NCI-H460 (cell line): ENCODE measurements around the gene HS3ST3A1. TPM values are rescaled to one million over a fixed set of nuclear protein-coding genes. Genes with fewer than 3 reads are reported as not detected.
"Not testable (repeated sequence)": the region's sequence is repeated elsewhere in the genome, so short reads cannot be mapped to it uniquely, and the experiment has no call there.

ENCODE experiments used
- DNase-seq: peaks from one replicate; pipeline ENCODE4 v3.0.0-alpha.2; 2016; ENCODE audit warnings: low read depth; ENCODE audit errors: extremely low read depth
- total RNA-seq: library from RNA; depleted of rRNA; stranded (reverse); fragments of >200 nt; shearing (Covaris generic); gene quantifications from 2 replicates; pipeline ENCODE4 v1.2.3, GENCODE V29; 2014

Gene HS3ST3A1
- total RNA-seq, 1 experiment from 2014 or later = 9.0 TPM

GRCh38 chr17:13498184-13498583 is 103.5 kb downstream of the HS3ST3A1 start:
- DNase-seq = no peak

- not testable (repeated sequence) for DNase-seq
Observed at GRCh38 chr17:13496553-13497056, 105.1 kb downstream of the HS3ST3A1 start.

DNA sequence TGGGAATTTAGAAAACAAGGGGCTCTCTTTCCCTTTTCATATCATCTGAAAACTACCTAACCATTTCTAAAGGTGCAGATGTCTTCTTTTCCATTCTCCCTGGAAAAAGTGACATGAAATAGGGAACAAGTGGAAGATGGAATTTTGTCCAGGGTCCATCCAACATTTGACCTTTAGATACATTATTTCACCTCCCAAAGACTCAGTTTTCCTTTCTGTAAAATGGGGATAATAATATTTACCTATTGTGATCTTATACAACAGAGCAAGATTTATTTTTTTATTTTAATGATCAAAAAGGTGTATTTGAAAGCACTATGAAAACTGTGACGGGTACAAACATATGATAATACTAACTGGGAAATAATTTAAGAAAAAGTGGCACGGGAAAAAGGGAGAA is 106.3 kb downstream of the HS3ST3A1 start:
- DNase-seq = no peak

GRCh38 chr17:13492737-13493122 is 109.0 kb downstream of the HS3ST3A1 start:
- no peak for DNase-seq

- DNase-seq = no peak
Observed at GRCh38 chr17:13491916-13492736, 109.6 kb downstream of the HS3ST3A1 start.

DNA sequence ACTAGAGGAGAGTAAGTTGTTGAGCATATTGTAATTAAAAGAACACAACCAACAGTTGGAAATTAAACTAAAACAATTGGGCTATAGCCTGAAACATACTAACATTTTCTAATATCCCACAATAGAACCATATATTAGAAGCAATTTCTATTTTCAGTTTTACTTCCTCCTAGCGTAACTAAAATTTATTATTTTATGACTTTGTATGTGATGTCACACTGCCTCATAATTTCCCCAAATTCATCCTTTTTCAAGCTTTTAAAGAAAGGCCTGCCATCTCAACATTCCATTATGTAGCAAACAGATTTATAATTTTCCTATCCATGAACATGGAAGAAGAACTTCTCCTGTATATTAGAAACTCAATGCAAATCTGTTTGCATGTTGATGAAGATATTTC is 110.2 kb downstream of the HS3ST3A1 start:
- DNase-seq = no peak

DNA sequence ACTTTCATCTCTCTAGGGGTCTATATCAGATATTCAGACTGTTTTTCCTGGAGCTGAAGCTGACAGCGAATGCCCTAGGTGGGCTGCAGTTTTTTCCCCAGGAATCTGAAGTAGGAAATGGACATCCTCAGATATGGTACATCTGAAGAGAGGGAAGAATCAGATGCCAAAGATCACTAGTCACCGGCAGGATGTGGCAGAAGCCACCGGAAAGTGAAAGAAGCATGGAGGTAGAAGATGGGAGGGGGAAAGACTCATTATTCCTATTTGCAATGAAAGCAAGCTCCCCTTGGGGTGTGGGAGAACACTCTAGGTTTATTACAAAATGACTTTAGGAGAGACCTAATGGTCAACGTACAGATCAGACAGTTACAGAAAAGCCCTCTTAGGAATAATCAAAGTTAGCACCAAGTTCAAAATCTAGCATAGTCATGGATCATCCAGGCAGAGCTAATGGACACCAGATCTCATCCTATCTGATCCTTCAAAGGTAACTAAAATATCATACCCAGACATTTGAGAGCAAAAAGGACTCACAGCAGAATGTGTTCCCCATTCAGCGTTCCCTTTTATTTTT is 110.7 kb downstream of the HS3ST3A1 start:
- no peak for DNase-seq

- DNase-seq = no peak
Observed at GRCh38 chr17:13490427-13490826, 111.3 kb downstream of the HS3ST3A1 start.

DNA sequence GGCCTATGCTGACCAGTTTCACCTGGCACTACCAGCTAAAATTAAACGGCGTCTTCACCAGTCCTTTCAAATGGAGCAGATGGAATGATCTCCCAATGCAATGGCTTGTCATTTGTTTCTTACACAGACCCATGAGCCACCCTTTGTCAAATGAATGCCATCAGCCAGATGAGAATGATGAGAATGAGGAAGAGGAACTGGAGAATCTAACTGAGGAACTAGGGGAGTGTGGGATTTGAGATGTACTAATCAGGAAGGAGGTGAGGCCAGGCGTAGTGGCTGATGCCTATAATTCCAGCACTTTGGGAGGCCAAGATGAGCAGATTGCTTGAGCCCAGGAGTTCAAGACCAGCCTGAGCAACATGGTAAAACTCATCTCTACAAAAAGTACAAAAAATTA is 116.4 kb downstream of the HS3ST3A1 start:
- no peak for DNase-seq

- DNase-seq = no peak
Observed at GRCh38 chr17:13484020-13484419, 117.7 kb downstream of the HS3ST3A1 start.

DNA sequence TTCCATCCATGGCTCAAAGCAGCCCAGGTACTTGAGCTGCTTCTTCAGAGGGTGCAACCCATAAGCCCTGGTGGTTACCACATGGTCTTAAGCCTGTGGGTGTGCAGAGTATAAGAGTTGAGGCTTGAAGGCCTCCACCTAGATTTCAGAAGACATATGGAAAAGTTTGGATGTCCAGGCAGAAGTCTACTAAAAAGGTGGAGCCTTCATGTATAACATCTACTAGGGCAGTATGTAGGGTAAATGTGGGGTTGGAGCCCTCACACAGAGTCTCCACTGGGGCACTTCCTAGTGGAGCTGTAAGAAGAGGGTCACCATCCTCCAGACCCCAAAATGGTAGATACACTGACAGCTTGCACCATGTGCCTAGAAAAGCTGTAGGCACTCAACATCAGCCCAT is 120.9 kb downstream of the HS3ST3A1 start:
- DNase-seq = no peak

DNA sequence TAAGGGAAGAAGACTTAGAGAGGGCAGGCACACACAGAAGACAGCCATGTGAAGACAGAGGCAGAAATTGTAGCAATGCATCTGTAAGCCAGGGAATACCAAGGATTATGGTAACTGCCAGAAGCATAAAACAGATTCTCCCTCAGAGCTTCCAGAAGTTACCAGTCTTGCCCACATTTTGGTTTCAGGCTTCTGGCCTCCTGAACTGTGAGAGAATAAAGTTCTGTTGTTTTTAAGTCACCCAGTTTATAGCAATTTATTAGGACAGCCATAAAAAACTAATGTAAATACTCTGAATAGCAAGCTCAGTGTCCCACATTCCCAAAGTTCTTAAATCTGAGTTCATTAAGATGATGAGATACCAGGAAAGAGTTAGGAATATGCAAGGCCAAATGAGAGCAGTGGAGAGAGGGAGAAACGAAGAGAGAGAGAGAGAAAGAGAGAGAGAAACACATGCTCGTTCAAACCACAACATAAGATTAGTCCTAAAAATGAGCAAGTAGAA is 123.4 kb downstream of the HS3ST3A1 start:
- DNase-seq = no peak

GRCh38 chr17:13477180-13477611 is 124.5 kb downstream of the HS3ST3A1 start:
- DNase-seq = no peak

GRCh38 chr17:13476720-13477119 is 125.0 kb downstream of the HS3ST3A1 start:
- no peak for DNase-seq

GRCh38 chr17:13475574-13476223 is 126.0 kb downstream of the HS3ST3A1 start:
- no peak for DNase-seq

DNA sequence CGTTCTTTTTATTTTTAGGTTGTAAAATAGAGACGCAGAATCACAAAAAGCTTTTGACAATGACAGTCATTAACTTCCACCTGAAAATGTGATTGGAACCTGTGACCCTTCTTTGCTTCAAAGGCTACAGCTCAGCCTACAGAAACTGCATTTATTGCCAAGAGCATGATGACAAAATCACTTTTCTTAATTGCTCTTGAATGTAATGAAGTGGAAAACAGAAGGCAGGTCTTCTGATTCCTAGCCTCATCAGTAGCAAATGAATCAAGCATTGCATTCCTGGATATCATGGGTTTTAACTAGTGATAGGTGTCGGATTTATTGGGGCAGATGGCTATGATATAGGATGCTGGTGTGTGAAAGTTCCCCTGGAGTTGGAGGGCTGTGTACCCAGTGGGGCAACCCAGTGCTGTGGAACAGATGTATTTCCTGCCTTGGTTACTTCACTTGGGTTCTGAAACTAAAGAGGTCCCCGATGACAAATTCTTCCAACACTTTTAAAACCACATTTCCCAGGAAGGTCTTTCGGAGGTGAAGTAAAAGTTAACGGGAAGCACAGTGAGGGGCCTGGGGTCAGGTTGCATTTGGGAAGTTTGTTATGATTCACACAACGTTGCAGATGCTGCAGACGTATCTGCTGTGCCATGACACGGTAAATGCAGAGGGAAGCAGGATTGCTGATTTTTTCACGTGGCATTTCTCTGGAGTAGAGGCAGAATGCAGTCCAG is 127.5 kb downstream of the HS3ST3A1 start:
- no peak for DNase-seq

- DNase-seq = no peak
Observed at GRCh38 chr17:13465678-13466077, 136.1 kb downstream of the HS3ST3A1 start.

- DNase-seq = no peak
Observed at GRCh38 chr17:13462673-13463124, 139.0 kb downstream of the HS3ST3A1 start.

- DNase-seq = no peak
Observed at GRCh38 chr17:13462146-13462545, 139.6 kb downstream of the HS3ST3A1 start.

DNA sequence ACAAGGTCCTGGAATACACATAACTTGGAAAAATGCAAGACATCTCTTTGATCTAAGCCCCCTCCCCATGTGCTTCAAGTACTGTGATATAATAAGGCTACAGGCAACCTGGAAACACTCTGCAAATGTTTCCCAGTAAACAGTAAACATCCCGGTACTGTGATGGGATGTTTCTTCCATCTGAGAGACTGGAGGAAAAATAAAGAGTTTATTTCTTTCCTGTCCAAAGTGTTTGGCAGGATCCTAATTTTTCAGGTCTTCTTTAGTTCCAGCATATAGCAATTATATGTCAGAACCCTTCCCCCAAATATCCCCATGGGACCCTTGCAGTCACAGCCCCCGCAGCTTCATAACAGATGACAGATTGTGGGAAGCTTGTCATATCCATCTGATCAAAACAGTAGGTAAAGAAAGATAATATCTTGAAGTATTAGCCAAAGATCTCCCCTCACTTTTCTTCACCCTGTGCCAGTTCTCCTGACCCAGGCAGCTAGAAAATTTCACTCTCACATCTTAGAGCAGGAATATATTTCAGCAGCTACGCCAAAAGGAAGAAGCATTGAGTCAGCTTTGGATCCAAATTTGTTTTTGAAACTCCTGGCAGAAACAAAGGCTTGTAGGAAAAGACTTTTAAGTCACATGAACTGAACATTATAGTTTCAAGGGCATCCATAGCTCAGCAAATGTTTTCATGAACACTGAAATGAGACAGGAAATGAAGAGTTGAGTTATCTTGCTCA is 141.3 kb downstream of the HS3ST3A1 start:
- DNase-seq = no peak
